Astrocyte (in vitro differentiated cells and primary cell): ENCODE measurements around the gene PWP2.
"Not testable (repeated sequence)": the region's sequence is repeated elsewhere in the genome, so short reads cannot be mapped to it uniquely, and the experiment has no call there.

ENCODE experiments used
- EZH2 ChIP-seq: IDR thresholded peaks from 2 replicates; pipeline ENCODE4 v1.6.1; 2012; ENCODE audit warnings: mild to moderate bottlenecking, low read length, inconsistent platforms; ENCODE audit not compliant: insufficient read depth
- TF ChIP-seq, protein P1 (sequence below): IDR thresholded peaks from 2 replicates; pipeline ENCODE4 v1.5.1; 2011; ENCODE audit warnings: low read depth, mild to moderate bottlenecking, inconsistent platforms, low read length, moderate library complexity; ENCODE audit not compliant: insufficient read depth

DNA sequence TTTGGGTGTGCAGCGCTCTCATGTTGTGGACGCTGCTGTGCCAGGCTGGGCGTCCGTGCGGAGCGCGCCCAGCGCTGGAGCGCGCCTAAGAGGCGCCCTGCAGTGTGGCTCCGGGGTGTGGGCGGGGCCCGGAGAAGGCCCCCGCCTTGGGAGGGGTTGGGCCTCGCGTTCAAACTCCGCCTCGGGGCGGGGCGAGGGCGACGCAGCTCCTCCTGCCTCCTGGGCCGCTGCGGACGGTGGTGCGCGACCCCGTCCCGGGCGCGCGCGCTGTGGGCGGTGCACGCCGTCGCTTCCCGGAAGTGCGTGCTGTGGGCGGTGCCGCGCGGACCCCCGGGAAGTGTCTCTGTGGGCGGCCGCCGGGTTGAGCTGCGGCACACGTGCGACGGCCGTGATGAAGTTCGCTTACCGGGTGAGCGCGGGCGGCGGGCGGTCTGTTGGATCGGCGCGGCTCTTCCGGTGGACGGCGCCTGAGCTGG is at the start of gene PWP2:
- TF ChIP-seq, protein P1, sequence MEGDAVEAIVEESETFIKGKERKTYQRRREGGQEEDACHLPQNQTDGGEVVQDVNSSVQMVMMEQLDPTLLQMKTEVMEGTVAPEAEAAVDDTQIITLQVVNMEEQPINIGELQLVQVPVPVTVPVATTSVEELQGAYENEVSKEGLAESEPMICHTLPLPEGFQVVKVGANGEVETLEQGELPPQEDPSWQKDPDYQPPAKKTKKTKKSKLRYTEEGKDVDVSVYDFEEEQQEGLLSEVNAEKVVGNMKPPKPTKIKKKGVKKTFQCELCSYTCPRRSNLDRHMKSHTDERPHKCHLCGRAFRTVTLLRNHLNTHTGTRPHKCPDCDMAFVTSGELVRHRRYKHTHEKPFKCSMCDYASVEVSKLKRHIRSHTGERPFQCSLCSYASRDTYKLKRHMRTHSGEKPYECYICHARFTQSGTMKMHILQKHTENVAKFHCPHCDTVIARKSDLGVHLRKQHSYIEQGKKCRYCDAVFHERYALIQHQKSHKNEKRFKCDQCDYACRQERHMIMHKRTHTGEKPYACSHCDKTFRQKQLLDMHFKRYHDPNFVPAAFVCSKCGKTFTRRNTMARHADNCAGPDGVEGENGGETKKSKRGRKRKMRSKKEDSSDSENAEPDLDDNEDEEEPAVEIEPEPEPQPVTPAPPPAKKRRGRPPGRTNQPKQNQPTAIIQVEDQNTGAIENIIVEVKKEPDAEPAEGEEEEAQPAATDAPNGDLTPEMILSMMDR, result not testable (repeated sequence)
- TF ChIP-seq EZH2, result not testable (repeated sequence)
